HG02981 (cell line): Measurements from ENCODE around the gene TSC2.
"Not testable (repeated sequence)": the region's sequence is repeated elsewhere in the genome, so short reads cannot be mapped to it uniquely, and the experiment has no call there.

ENCODE experiments used
- ATAC-seq: cut with Tn5 transposase; IDR thresholded peaks from one replicate; pipeline ENCODE4 v1.9.1; 2021; ENCODE audit warnings: mild to moderate bottlenecking, moderate library complexity; ENCODE audit not compliant: unreplicated experiment

TSC2 gene

DNA sequence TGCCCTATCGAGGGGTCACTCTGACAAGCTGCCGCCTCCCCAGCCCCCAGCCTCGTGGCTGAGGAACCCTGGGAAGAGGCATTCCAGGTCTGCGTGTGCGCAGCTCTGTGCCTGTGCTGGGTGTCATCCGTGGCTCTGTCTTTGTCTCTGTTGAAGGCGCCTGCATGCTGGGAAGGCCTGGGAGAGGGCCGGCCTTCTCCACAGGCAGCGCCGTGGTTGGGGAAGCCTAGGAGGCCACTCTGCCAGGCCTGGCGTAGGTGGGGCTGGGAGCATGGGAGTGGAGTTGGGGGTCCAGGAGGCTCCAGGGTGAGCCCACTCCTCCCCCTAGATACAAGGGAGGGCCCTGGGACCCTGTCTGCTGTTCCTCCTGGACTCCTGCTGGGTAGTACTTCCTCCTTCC lies 17.7 kb upstream of the TSC2 start:
- ATAC-seq, result no peak

DNA sequence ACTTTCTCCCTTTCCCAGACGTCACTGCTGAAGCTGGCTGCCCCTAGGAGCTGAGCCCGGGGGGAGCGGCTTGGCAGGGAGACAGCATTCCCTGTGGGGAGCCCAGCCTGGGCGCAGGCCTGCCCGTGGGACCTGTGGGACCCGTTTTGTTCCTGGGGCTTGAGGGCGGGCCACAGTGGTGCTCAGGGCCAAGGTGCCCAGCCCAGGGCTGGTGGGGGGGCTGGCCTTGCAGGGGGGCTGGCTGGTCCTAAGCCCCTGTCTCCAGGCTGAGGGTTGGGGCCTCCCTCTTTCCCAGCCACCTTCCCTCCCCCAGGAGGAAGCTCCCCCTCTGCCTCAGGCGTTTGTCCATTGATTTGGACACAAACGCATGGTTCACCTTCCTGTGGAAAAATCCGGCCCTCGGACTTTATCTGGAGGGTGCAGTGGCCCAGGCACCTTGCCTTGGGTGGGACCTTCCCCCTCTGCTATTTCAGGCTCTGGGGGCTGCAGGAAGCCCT lies 16.7 kb upstream of the TSC2 start:
- no peak for ATAC-seq

DNA sequence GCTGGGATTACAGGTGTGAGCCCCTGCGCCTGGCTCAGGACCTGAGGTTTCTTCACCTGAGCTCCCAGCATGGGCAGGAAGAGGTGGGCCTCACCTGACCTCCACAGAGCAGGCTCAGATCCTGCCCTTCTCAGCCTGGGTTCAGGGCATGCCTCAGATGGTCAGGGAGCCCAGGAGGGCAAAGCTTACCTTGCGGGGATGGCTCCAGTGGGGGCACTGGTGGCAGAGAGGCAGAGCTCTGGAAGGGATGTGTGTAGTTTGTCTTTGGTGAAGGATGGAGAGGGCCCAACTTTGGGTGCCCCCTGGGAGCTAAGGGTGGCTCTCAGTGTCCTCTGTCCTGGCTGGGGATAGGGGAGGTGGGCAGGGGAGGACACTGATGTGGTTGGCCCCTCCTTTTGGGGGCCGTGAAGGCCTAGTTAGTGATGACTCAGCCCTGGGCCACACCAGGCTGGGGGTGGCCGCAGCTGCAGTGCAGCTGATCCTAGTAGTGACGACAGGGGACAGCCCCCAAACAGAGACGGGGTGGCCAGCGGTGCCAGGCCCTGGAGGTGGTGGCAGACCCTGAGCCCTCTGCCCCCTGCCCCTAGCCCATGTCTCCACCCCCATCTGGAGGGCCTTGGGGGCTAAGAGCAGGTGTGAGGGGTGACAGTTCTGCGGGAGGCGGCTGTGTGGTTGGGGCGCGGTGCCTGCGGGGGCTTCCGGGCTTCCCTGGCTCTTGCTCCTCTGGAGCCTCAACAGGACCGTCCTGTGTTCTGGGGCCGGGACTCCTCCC lies 15.3 kb upstream of the TSC2 start:
- no peak for ATAC-seq

DNA sequence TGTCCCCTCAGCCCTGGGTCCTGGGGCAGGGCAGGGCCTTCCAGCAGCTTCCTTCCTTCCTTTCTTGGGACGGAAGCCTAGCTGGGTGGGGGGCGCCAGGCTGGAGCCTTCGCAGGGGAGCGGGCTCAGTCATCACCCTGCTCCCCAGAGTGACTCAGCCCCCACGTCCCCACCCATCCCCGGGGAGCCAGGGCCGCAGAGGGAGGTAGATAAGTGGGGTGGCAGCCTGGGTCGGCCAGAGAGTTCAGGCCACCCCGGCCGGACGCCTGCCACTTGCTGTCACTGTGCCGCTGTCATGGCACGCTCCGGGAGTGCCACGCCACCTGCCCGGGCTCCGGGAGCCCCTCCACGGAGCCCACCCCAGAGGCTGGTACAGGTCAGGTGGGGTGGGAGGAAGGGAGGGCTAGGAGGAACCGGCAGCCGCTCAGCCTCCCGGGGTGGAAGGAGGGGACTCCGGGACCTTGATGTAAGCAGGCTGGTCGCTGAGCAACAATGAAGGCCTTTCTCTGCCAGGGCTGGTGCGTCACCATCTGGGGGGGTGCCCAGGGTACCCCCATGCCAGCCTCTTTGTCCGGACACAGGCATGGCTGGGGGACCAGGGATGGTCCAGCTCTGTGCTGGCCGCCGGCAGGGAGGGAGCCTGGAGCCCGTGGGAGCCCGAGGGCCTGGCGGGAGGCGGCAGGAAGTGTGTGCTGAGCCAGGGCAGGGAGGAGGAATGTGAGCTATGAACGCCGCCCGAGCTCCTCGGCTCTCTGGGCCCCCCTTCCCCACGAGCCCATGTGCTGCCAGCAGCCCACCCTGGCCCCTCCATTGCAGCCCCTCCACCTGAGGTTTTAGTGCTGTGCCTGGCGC lies 14.5 kb upstream of the TSC2 start:
- ATAC-seq, result no peak

DNA sequence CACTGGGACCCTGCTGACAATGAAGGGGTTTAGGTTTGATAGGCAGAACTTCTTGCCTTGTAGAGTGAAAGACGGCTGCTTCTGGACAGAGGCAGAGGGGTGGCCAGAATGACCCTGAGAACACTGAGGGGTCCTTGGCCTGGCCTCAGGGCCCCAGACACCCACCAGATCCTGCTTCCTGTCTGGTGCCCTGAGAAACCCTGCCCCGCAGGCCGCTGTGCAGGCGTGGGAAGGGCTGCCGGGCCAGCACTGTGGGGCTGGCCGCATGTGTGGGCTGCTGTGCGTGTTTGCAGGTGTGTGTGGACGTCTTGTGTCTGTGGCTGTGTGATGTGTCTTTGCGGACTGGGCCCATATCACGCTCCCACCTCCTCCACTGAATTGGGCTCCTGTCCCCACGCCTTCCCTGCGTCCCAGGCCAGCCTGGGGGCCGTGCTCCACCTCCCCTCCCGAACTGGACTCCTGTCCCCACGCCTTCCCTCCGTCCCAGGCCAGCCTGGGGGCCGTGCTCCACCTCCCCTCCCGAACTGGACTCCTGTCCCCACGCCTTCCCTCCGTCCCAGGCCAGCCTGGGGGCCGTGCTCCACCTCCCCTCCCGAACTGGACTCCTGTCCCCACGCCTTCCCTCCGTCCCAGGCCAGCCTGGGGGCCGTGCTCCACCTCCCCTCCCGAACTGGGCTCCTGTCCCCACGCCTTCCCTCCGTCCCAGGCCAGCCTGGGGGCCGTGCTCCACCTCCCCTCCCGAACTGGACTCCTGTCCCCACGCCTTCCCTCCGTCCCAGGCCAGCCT lies 13.7 kb upstream of the TSC2 start:
- ATAC-seq, result not testable (repeated sequence)

DNA sequence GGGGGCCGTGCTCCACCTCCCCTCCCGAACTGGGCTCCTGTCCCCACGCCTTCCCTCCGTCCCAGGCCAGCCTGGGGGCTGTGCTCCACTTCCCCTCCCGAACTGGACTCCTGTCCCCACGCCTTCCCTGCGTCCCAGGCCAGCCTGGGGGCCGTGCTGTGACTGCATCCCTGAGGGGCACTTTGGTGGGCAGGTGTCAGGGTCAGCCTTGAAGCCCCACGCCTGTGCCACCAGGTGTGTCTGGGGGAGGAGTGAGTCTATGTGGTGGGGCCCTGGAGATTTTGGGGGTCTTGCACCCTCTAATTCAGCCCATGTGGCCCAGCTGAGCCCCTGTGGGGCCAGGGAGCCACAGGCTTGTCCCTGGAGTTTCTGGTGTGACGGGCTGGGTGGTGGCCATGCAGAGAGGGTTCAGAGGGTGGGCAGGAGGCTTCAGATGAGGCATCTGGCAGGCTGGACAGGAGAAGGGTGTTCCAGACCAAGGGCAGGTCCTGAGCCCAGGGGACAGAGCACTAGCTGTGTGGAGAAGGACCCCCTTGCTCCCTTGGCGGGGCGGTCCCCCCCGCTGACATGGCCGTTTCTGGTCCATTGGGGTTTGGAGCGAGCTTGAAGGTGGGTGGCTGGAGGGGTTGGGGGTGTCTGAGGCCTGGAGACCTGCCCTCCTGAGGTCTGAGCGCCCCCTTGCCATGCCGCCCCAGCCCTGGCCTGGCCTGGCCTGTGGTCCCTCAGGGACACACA lies 12.9 kb upstream of the TSC2 start:
- no peak for ATAC-seq

DNA sequence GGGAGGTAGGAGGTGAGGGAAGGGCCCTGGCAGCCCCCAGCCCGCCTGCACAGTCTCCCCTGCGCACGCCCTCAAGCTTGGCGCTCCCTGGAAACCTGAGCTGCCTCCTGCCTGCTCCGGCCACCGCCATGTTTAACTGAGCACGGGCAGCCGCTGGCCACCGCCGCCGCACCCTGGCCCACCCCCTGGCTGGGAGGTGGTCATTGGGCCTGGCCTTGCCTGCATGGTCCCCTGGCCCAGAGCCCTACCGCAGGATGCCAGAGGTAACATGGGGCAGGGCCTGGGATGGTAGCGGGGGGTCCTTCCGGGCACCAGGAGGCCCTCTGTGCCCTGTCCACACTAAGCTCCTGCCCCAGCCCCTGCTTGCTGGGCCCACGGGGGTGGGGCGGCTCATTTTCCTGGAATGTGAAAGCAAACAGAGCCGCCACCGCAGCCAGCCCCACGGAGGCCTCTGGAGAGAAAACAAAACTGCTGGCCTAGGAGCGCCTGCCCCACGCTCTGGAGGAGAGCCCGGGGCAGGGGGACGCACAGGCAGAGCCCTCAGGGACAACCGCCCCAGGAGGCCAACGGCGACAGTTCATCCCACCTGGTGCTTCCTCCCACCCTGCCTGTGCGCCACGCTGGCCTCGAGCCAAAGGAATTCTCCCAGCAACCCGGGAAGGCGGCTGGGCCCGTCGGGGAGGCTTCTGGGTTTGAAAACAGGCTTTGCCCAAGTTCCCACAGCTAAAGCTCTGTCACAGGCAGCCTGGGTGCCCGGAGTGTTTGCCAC lies 12.2 kb upstream of the TSC2 start:
- ATAC-seq, result no peak

DNA sequence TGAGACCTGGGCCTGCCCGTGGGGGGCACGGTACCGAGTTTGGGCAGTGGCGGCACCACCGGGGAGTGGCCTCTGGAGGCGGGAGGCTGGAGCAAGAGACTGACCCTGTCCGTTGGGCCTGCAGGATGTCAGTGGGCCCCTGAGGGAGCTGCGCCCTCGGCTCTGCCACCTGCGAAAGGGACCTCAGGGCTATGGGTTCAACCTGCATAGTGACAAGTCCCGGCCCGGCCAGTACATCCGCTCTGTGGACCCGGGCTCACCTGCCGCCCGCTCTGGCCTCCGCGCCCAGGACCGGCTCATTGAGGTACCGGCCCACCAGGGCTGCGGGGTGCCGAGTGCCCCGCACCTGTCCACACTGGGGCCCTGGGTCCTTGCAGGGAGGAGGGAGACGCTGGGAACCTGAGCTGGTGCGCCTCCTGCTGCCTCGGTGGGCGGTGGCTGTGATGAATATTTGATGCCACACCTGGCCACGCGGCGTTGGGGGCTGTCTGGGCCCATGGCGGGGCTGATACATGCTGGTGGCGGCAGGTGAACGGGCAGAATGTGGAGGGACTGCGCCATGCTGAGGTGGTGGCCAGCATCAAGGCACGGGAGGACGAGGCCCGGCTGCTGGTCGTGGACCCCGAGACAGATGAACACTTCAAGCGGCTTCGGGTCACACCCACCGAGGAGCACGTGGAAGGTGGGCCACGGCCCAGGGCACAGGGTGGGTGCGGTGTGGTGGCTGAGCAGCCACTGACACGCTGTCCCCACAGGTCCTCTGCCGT lies 11.4 kb upstream of the TSC2 start:
- ATAC-seq, result no peak

DNA sequence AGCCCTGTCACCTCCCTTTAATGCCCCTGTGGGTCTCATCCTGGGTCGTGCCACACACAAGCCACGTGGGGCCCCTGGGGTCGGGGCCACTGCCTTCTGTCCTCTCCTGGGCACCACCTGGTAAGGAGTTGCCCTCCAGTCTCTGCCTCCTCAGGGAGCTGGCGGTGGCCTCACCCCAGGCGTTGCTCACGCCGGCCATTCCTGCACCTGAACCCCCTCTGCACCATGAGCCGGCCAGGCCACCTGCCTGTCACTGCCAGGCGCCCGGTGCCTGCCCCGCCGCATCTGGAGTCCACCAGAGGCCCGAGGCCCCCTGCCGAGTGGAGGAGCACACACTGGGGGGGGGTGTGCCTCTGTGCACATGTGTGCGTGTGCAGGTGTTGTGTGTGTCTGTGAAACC lies 10.7 kb upstream of the TSC2 start:
- no peak for ATAC-seq

DNA sequence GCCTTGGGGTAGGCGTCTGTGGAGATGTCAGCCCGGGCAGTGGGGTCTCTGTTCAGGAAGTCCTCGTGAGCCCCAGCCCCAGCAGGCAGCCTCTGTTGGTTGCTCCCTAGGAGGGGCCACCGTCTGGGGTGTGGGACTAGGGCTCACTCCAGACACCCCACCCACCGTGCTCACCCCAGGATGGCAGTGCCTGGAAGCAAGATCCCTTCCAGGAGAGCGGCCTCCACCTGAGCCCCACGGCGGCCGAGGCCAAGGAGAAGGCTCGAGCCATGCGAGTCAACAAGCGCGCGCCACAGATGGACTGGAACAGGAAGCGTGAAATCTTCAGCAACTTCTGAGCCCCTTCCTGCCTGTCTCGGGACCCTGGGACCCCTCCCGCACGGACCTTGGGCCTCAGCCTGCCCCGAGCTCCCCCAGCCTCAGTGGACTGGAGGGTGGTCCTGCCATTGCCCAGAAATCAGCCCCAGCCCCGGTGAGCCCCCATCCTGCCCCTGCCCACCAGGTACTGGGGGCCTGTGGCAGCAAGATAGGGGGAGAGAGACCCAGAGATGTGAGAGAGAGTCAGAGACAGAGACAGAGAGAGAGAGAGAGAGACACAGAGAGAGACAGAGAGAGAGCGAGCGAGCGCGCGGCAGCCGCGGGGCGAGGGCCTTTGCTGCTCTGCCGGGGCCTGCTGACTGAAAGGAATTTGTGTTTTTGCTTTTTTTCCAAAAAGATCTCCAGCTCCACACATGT lies 10.0 kb upstream of the TSC2 start:
- ATAC-seq, result no peak

DNA sequence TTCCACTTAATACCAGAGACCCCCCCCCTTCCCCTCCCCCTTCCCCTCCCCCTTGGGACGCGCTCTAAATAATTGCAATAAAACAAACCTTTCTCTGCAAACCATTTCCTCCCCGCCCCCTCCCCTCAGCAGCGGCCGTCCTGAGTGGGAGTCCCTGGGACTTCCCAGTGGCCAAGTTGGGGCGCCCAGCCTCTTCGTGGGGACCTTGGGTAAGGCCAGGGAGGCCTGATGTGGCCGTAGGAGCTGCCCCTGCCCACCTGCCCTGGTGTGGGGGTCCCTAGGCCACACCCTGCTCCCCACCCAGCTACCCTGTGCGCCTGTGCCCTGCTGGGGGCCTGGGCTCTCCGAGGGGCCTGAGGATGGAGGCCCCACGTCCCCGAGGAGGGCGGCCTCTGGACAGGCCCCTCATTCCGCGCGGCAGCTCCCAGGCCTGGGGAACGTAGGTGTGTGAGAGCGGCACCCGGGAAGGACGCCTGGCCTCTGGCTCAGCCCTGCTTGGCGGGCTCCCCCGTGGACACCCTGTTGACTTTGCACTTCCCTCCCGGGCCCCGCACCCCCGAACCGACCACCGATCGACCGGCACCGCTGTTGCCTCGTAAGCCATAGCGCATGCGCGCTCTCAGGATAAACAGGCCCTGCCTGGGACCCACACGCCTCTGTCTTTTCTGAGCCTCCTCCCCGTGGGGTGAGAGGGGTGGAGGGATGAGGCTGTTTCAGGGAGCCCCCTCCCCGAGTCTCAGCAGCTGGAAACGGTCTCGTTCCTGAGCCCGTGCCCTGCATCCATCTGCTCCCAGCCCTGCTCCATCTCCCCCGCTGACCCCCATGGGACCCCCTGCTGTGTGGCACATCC lies 9.2 kb upstream of the TSC2 start:
- ATAC-seq, result no peak

DNA sequence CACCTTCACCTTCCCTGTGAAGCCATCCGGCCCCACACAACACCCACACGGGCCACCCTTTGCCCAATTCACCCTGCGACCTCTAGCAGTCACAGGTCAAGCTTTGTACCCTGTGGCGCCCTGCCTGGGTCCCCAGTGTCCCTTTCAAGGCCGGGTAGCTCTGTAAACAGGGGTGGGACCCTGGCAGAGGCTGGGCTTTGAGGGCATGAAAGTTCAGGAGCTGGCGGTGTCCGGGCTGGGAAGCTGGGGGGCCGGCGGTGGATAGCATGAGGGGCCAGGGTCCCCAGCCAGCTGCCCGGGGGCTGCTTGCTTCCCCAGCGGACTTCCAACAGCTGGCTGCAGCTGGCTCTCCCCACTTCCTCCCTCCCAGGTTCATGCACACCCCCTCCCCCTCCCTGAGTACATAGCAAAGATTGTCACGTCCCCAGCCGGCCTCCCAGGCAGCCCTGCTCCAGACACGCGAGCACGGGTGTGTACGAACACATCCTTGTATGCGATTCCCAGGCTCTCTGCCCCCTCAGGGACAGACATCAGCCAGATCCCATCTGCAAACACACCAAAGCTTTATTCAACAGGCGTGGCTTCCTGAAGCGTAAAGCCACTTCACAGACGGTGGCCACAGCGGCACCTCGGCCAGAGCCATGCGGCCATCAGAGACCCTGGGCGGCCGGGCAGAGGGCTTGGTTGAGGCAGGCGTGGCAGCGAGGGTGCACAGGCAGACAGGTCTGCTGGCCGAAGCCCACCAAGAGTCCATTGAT lies 8.3 kb upstream of the TSC2 start:
- ATAC-seq, result no peak

DNA sequence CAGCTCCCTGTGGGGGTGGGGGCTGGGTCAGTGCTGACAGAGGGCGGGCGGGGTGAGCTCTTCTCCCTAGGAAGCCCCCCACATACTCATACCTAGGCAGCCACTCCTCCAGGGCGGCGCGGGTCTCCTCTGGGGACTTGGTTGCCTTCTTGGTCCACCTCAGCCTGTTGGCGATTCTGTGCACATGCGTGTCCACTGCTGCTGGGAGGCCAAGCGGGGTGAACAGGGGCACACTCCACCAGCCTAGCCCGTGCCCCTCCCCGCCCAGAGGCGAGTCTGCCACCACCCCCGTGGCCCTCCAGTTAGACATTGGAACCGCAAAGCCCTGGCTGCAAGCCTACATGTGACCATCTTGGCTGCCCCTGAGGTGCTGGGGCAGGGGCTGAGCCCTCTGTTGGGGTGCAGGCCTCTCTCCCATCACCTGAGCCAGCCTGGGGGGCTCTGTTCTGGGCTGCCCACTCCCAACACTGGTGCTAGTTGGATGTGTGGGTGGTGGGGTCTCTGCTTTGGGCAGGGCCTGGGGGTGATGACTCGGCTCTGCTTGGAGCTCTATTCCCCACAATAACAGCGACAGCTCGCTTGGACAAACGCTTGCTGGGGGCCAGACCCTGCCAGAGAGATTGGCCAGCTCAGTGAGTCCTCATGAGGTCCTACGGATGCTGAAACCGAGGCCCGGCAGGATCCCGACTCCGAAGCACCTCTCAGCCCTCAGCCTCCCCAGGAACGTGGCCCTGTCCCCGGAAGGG lies 7.6 kb upstream of the TSC2 start:
- no peak for ATAC-seq

DNA sequence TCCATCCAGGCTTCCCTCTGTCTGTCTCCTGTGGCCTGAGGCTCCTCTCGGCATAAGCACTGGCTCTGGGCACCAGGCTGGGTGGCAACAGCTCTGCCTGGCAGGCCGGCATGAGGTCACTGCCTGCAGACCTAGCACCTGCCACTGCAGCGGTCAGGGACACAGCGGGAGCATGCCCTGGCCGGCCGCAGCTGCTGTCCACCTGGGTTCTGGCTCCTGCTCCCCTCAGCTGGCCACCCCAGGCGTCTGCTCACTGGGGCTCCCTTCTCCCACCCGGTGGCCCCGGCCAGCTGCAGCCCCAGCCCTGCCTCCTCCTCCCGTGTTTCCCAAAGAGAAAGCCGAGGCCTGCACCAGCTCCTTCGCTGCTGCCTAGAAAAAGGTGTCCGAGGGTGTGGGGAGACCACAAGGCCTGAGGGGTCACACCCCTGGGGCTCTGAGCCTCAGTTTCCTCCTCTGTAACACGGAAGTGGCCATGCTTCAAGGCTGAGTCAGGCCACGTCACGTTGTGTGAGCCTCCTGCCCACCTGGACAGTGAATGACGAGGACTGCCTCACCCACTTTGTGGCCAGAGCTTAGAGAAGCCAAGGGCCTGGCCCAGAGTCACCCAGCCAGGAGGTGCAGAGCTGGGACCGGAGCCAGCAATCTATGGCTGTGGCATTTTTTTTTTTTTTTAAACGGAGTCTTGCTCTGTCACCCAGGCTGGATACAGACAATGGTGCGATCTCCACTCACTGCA lies 6.8 kb upstream of the TSC2 start:
- no peak for ATAC-seq

DNA sequence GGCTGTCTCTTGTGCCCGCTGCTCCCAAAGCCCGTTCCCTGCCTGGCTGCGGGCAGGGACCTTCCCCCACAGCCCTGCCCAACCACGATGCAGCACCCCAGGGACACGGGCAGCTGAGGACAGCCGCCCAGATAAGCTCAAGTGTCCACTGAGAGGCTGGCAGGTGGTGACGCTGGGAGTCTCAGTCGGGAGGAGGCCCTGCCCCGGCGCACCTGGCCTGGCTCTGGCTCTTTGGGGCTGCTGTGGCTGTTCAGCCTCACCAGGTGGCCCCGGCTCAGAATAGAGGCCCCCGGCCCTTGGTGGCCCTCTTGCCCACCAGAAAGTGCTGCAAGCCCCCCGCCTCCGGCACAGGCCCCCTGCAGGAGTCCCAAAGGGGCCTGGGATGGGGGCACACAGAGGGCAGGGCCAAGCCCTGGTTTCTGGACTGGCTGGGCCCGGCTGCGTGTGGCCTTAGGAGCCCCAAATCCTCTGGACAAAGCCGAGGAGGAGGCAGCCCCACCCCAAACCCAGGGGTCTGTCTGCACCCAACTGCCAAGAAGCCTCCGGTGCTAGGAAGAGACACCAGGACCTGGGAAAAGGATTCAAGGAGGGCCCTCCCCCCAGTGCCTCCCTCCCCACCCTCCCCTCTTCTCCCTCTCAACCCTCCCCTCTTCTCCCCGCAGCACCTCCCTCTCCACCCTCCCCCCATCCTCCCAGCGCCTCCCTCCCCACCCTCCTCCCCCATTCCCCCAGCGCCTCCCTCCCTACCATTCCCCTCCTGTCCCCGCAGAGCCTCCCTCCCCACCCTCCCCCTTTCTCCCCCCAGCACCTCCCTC lies 5.4 kb upstream of the TSC2 start:
- no peak for ATAC-seq
